DND-41 (cell line): ENCODE measurements around the gene BLMH.

Source experiments
- ATAC-seq: fragments of 200-7000 bp; cut with Tn5 transposase; 3 replicates; pipeline ENCODE4 v1.9.1; 2021; ENCODE audit warnings: low read depth; ENCODE audit not compliant: insufficient read depth
- DNase-seq: peaks from one replicate; pipeline ENCODE4 v3.0.0-alpha.2; 2020
- H2AFZ ChIP-seq: 2 replicates; pipeline ENCODE4 v1.6.0; 2012; ENCODE audit warnings: low read depth, low read length
- H3K27ac ChIP-seq: 2 replicates; pipeline ENCODE4 v1.5.1; 2012; ENCODE audit warnings: low read length, inconsistent platforms
- H3K27me3 ChIP-seq: fragments of 200-600 bp; sonication (generic); 2 replicates; pipeline ENCODE4 v1.6.0; 2012; ENCODE audit warnings: low read length, mild to moderate bottlenecking, inconsistent platforms; ENCODE audit not compliant: insufficient read depth, poor library complexity
- H3K36me3 ChIP-seq: 2 replicates; pipeline ENCODE4 v1.5.1; 2012; ENCODE audit warnings: low read length, inconsistent platforms; ENCODE audit not compliant: insufficient read depth
- H3K4me1 ChIP-seq: 2 replicates; pipeline ENCODE4 v1.5.1; 2012; ENCODE audit warnings: mild to moderate bottlenecking, low read length; ENCODE audit not compliant: insufficient read depth
- H3K4me2 ChIP-seq: 2 replicates; pipeline ENCODE4 v1.6.0; 2012; ENCODE audit warnings: mild to moderate bottlenecking, moderate library complexity, low read length, inconsistent platforms; ENCODE audit not compliant: insufficient read depth
- H3K4me3 ChIP-seq, 2 experiments: fragments of 200-600 bp in 1 of 2; shearing (Covaris generic) in 1 of 2; 2 replicates each; pipeline ENCODE4 v1.5.1; 2012 to 2016; ENCODE audit warnings: inconsistent platforms in 2 of 2, low read length in 2 of 2, mild to moderate bottlenecking in 2 of 2, low read depth in 1 of 2, moderate library complexity in 1 of 2
- H3K79me2 ChIP-seq: 2 replicates; pipeline ENCODE4 v1.6.0; 2012; ENCODE audit warnings: low read length, inconsistent platforms; ENCODE audit not compliant: insufficient read depth
- H3K9ac ChIP-seq: 2 replicates; pipeline ENCODE4 v1.6.0; 2012; ENCODE audit warnings: low read depth, mild to moderate bottlenecking, inconsistent platforms, low read length, moderate library complexity
- H3K9me3 ChIP-seq: 2 replicates; pipeline ENCODE4 v1.5.1; 2012; ENCODE audit warnings: low read length, moderate library complexity, mild to moderate bottlenecking, inconsistent platforms; ENCODE audit not compliant: insufficient read depth, severe bottlenecking
- H4K20me1 ChIP-seq: 2 replicates; pipeline ENCODE4 v1.6.0; 2012; ENCODE audit warnings: low read length; ENCODE audit not compliant: insufficient read depth
- CTCF ChIP-seq: IDR thresholded peaks from 2 replicates; pipeline ENCODE4 v1.5.1; 2012; ENCODE audit warnings: borderline replicate concordance, low read length, moderate library complexity, mild to moderate bottlenecking; ENCODE audit not compliant: poor library complexity, severe bottlenecking; ENCODE audit errors: extremely low read depth
- EZH2 ChIP-seq: IDR thresholded peaks from 3 replicates; pipeline ENCODE4 v1.6.1; 2012; ENCODE audit warnings: borderline replicate concordance, low read depth, mild to moderate bottlenecking, moderate library complexity, low read length, inconsistent platforms; ENCODE audit not compliant: severe bottlenecking

BLMH gene

GRCh38 chr17:30291543-30292285 lies at the start of gene BLMH:
Gene BLMH (minus strand): TSS chr17:30291944. CDS start chr17:30291819, 125 bp downstream.
- peaks cover 27% of the 10 kb centered on the region for H3K79me2 ChIP-seq
- peaks cover 28% of the 10 kb centered on the region for H3K4me1 ChIP-seq
- peaks cover 11% of the 10 kb centered on the region; the same call in 1 of the 2 replicates for H4K20me1 ChIP-seq
- H3K27ac ChIP-seq, result peak within 1 kb of the TSS; percentile 62
- H3K4me2 ChIP-seq, result peak within 1 kb of the TSS; percentile 96
- H2AFZ ChIP-seq, result peak within 1 kb of the TSS; percentile 93
- H3K36me3 ChIP-seq, result peaks cover 35% of the 10 kb centered on the region
- H3K9me3 ChIP-seq, result no peaks in the 10 kb centered on the region
- H3K27me3 ChIP-seq, result peaks cover 4% of the 10 kb centered on the region
- peak within 1 kb of the TSS; percentile 81 for H3K9ac ChIP-seq
- ATAC-seq (peak; percentile 87), DNase-seq (peak; percentile 87)
- peak within 1 kb of the TSS; percentile 92 to 97 for H3K4me3 ChIP-seq
- TF ChIP-seq CTCF (no peak), EZH2 (no peak)

- Histone ChIP-seq H2AFZ (no peak overlapping the region), H3K4me3 (no peak overlapping the region), H3K9ac (no peak overlapping the region), H3K79me2 (no peaks in the 10 kb centered on the region), H3K27me3 (peaks cover 3% of the 10 kb centered on the region), H3K9me3 (no peaks in the 10 kb centered on the region), H4K20me1 (no peaks in the 10 kb centered on the region), H3K36me3 (no peaks in the 10 kb centered on the region), H3K4me2 (no peak overlapping the region), H3K4me1 (no peaks in the 10 kb centered on the region), H3K27ac (no peak overlapping the region)
- TF ChIP-seq EZH2 (no peak), CTCF (no peak)
- no peak for ATAC-seq
- no peak for DNase-seq
Observed at GRCh38 chr17:30340801-30341356, 49.1 kb upstream of the BLMH start.

- Histone ChIP-seq H2AFZ (no peak overlapping the region), H3K4me2 (no peak overlapping the region), H3K9ac (no peak overlapping the region), H3K27ac (no peak overlapping the region), H3K79me2 (no peaks in the 10 kb centered on the region), H3K4me1 (no peaks in the 10 kb centered on the region), H3K4me3 (no peak overlapping the region), H4K20me1 (no peaks in the 10 kb centered on the region), H3K9me3 (no peaks in the 10 kb centered on the region), H3K36me3 (no peaks in the 10 kb centered on the region), H3K27me3 (no peaks in the 10 kb centered on the region)
- ATAC-seq (no peak), DNase-seq (no peak)
- no peak for TF ChIP-seq EZH2
- no peak for TF ChIP-seq CTCF
Observed at GRCh38 chr17:30339086-30339485, 47.3 kb upstream of the BLMH start.
